ENCODE data around the gene OLR1. TPM values are rescaled to one million over a fixed set of nuclear protein-coding genes. Genes with fewer than 3 reads are reported as not detected.
A peak's percentile ranks its signal among the peaks of the same experiment; 100 is the strongest.
"Not testable (repeated sequence)": the region's sequence is repeated elsewhere in the genome, so short reads cannot be mapped to it uniquely, and the experiment has no call there.

OLR1 gene
- total and polyA plus RNA-seq, 4 donors, result 4.4 to 9.3 (median 8.4) TPM; not detected in 1

- ATAC-seq (ENCODE audit: low FRiP score); H3K4me1 ChIP-seq (ENCODE audit: control insufficient read depth in 1 of 2, insufficient read depth in 2 of 2, low read length in 2 of 2); H3K9me3 ChIP-seq (ENCODE audit: control insufficient read depth, low read length); H3K27me3 ChIP-seq (ENCODE audit: control insufficient read depth in 1 of 2, insufficient read depth in 2 of 2, low read length in 1 of 2); H3K27ac ChIP-seq (ENCODE audit: low read depth in 1 of 2, low read length in 2 of 2); intact Hi-C loops (cut with DNase I); H3K36me3 ChIP-seq (ENCODE audit: control insufficient read depth in 1 of 2, insufficient read depth in 2 of 2, low read length in 1 of 2); H3K4me3 ChIP-seq (ENCODE audit: low read length in 2 of 2); DNase-seq: not testable (repeated sequence)
- 85% methylated on average over 2 of the region's 2 CpGs for WGBS, 2 donors
These were observed 32.6 kb upstream of the OLR1 start for GRCh38 chr12:10204495-10204894.

- H3K9me3 ChIP-seq (ENCODE audit: control insufficient read depth, low read length), result no peaks in the 10 kb centered on the region
- H3K36me3 ChIP-seq (ENCODE audit: control insufficient read depth in 1 of 2, insufficient read depth in 2 of 2, low read length in 1 of 2), result no peaks in the 10 kb centered on the region
- DNase-seq (no peak), ATAC-seq (ENCODE audit: low FRiP score) (no peak)
- no peaks in the 10 kb centered on the region for H3K27me3 ChIP-seq (ENCODE audit: control insufficient read depth in 1 of 2, insufficient read depth in 2 of 2, low read length in 1 of 2)
- H3K4me1 ChIP-seq (ENCODE audit: control insufficient read depth in 1 of 2, insufficient read depth in 2 of 2, low read length in 2 of 2), result no peaks in the 10 kb centered on the region
- 81 to 90% methylated on average over 5 of the region's 5 CpGs for whole genome bisulfite sequencing, 2 donors
- intact Hi-C loops (cut with DNase I), result no loop called here
- H3K27ac ChIP-seq (ENCODE audit: low read depth in 1 of 2, low read length in 2 of 2), result no peak overlapping the region
- H3K4me3 ChIP-seq (ENCODE audit: low read length in 2 of 2), result no peak overlapping the region
These were observed 25.9 kb upstream of the OLR1 start for GRCh38 chr12:10197879-10198278.

GRCh38 chr12:10196210-10196609 is 24.3 kb upstream of the OLR1 start:
- intact Hi-C loops (cut with DNase I), result no loop called here
- H3K27ac ChIP-seq (ENCODE audit: low read depth in 1 of 2, low read length in 2 of 2), result no peak overlapping the region
- no peaks in the 10 kb centered on the region for H3K27me3 ChIP-seq (ENCODE audit: control insufficient read depth in 1 of 2, insufficient read depth in 2 of 2, low read length in 1 of 2)
- H3K4me3 ChIP-seq (ENCODE audit: low read length in 2 of 2), result no peak overlapping the region
- H3K9me3 ChIP-seq (ENCODE audit: control insufficient read depth, low read length), result no peaks in the 10 kb centered on the region
- ATAC-seq (ENCODE audit: low FRiP score) (no peak), DNase-seq (no peak)
- no peaks in the 10 kb centered on the region for H3K36me3 ChIP-seq (ENCODE audit: control insufficient read depth in 1 of 2, insufficient read depth in 2 of 2, low read length in 1 of 2)
- H3K4me1 ChIP-seq (ENCODE audit: control insufficient read depth in 1 of 2, insufficient read depth in 2 of 2, low read length in 2 of 2), result no peaks in the 10 kb centered on the region
- 81 to 83% methylated on average over 10 of the region's 10 CpGs for WGBS, 2 donors

- WGBS, 2 donors, result 80 to 85% methylated on average over 3 of the region's 3 CpGs
- Histone ChIP-seq H3K36me3 (ENCODE audit: control insufficient read depth in 1 of 2, insufficient read depth in 2 of 2, low read length in 1 of 2) (no peaks in the 10 kb centered on the region), H3K4me3 (ENCODE audit: low read length in 2 of 2) (no peak overlapping the region), H3K27ac (ENCODE audit: low read depth in 1 of 2, low read length in 2 of 2) (no peak overlapping the region), H3K9me3 (ENCODE audit: control insufficient read depth, low read length) (no peaks in the 10 kb centered on the region), H3K27me3 (ENCODE audit: control insufficient read depth in 1 of 2, insufficient read depth in 2 of 2, low read length in 1 of 2) (no peaks in the 10 kb centered on the region), H3K4me1 (ENCODE audit: control insufficient read depth in 1 of 2, insufficient read depth in 2 of 2, low read length in 2 of 2) (no peaks in the 10 kb centered on the region)
- intact Hi-C loops (cut with DNase I), result no loop called here
- DNase-seq (no peak), ATAC-seq (ENCODE audit: low FRiP score) (no peak)
These were observed 22.3 kb upstream of the OLR1 start for GRCh38 chr12:10194160-10194670.

GRCh38 chr12:10191865-10192264 is 19.9 kb upstream of the OLR1 start:
- no peak for DNase-seq
- Histone ChIP-seq H3K36me3 (ENCODE audit: control insufficient read depth in 1 of 2, insufficient read depth in 2 of 2, low read length in 1 of 2) (no peaks in the 10 kb centered on the region), H3K9me3 (ENCODE audit: control insufficient read depth, low read length) (no peaks in the 10 kb centered on the region), H3K27ac (ENCODE audit: low read depth in 1 of 2, low read length in 2 of 2) (no peak overlapping the region), H3K4me1 (ENCODE audit: control insufficient read depth in 1 of 2, insufficient read depth in 2 of 2, low read length in 2 of 2) (no peaks in the 10 kb centered on the region), H3K27me3 (ENCODE audit: control insufficient read depth in 1 of 2, insufficient read depth in 2 of 2, low read length in 1 of 2) (no peaks in the 10 kb centered on the region), H3K4me3 (ENCODE audit: low read length in 2 of 2) (no peak overlapping the region)
- WGBS, 2 donors, result 36 to 37% methylated on average over 2 of the region's 2 CpGs
- no peak for ATAC-seq (ENCODE audit: low FRiP score)
- intact Hi-C loops (cut with DNase I), result loop anchor here in 1 of 2 donors (2.0 kb wide), 1 partner anchor 39 kb away; no protein-coding TSS in a partner anchor

- no peak overlapping the region for H3K4me3 ChIP-seq (ENCODE audit: low read length in 2 of 2)
- no peak overlapping the region for H3K27ac ChIP-seq (ENCODE audit: low read depth in 1 of 2, low read length in 2 of 2)
- DNase-seq (peak in 1 of 2 donors; percentile 69), ATAC-seq (ENCODE audit: low FRiP score) (peak; percentile 92)
- WGBS, 2 donors, result 40 to 41% methylated on average over 13 of the region's 13 CpGs
- H3K27me3 ChIP-seq (ENCODE audit: control insufficient read depth in 1 of 2, insufficient read depth in 2 of 2, low read length in 1 of 2), result no peaks in the 10 kb centered on the region
- no peaks in the 10 kb centered on the region for H3K9me3 ChIP-seq (ENCODE audit: control insufficient read depth, low read length)
- intact Hi-C loops (cut with DNase I), result loop anchor here in 1 of 2 donors (2.0 kb wide), 1 partner anchor 38 kb away; no protein-coding TSS in a partner anchor
- no peaks in the 10 kb centered on the region for H3K36me3 ChIP-seq (ENCODE audit: control insufficient read depth in 1 of 2, insufficient read depth in 2 of 2, low read length in 1 of 2)
- no peaks in the 10 kb centered on the region for H3K4me1 ChIP-seq (ENCODE audit: control insufficient read depth in 1 of 2, insufficient read depth in 2 of 2, low read length in 2 of 2)
These were observed 18.8 kb upstream of the OLR1 start for GRCh38 chr12:10190558-10191388.

GRCh38 chr12:10189653-10190052 is 17.7 kb upstream of the OLR1 start:
- 45 to 48% methylated on average over 5 of the region's 5 CpGs for WGBS, 2 donors
- Histone ChIP-seq H3K9me3 (ENCODE audit: control insufficient read depth, low read length) (no peaks in the 10 kb centered on the region), H3K27me3 (ENCODE audit: control insufficient read depth in 1 of 2, insufficient read depth in 2 of 2, low read length in 1 of 2) (no peaks in the 10 kb centered on the region), H3K4me1 (ENCODE audit: control insufficient read depth in 1 of 2, insufficient read depth in 2 of 2, low read length in 2 of 2) (no peaks in the 10 kb centered on the region), H3K36me3 (ENCODE audit: control insufficient read depth in 1 of 2, insufficient read depth in 2 of 2, low read length in 1 of 2) (no peaks in the 10 kb centered on the region), H3K4me3 (ENCODE audit: low read length in 2 of 2) (no peak overlapping the region), H3K27ac (ENCODE audit: low read depth in 1 of 2, low read length in 2 of 2) (no peak overlapping the region)
- intact Hi-C loops (cut with DNase I), result loop anchor here (2.0 to 5.0 kb wide), 2 partner anchors 37 kb away; no protein-coding TSS in a partner anchor
- ATAC-seq (ENCODE audit: low FRiP score) (no peak), DNase-seq (no peak)

GRCh38 chr12:10186958-10187357 is 15.0 kb upstream of the OLR1 start:
- intact Hi-C loops (cut with DNase I), result loop anchor here in 1 of 2 donors (5.0 kb wide), 1 partner anchor 35 kb away; no protein-coding TSS in a partner anchor
- not testable (repeated sequence) for DNase-seq; H3K27me3 ChIP-seq (ENCODE audit: control insufficient read depth in 1 of 2, insufficient read depth in 2 of 2, low read length in 1 of 2); ATAC-seq (ENCODE audit: low FRiP score); H3K4me3 ChIP-seq (ENCODE audit: low read length in 2 of 2); H3K36me3 ChIP-seq (ENCODE audit: control insufficient read depth in 1 of 2, insufficient read depth in 2 of 2, low read length in 1 of 2); H3K27ac ChIP-seq (ENCODE audit: low read depth in 1 of 2, low read length in 2 of 2); H3K4me1 ChIP-seq (ENCODE audit: control insufficient read depth in 1 of 2, insufficient read depth in 2 of 2, low read length in 2 of 2); H3K9me3 ChIP-seq (ENCODE audit: control insufficient read depth, low read length)
- WGBS, 2 donors, result 81 to 83% methylated on average over 6 of the region's 6 CpGs

- H3K9me3 ChIP-seq (ENCODE audit: control insufficient read depth, low read length), result no peaks in the 10 kb centered on the region
- WGBS, 2 donors, result 61 to 63% methylated on average over 11 of the region's 11 CpGs
- H3K27ac ChIP-seq (ENCODE audit: low read depth in 1 of 2, low read length in 2 of 2), result no peak overlapping the region
- ATAC-seq (ENCODE audit: low FRiP score), result peak; percentile 34
- H3K4me3 ChIP-seq (ENCODE audit: low read length in 2 of 2), result no peak overlapping the region
- H3K27me3 ChIP-seq (ENCODE audit: control insufficient read depth in 1 of 2, insufficient read depth in 2 of 2, low read length in 1 of 2), result no peaks in the 10 kb centered on the region
- DNase-seq, result peak in 1 of 2 donors; percentile 87
- no peaks in the 10 kb centered on the region for H3K4me1 ChIP-seq (ENCODE audit: control insufficient read depth in 1 of 2, insufficient read depth in 2 of 2, low read length in 2 of 2)
- no peaks in the 10 kb centered on the region for H3K36me3 ChIP-seq (ENCODE audit: control insufficient read depth in 1 of 2, insufficient read depth in 2 of 2, low read length in 1 of 2)
- intact Hi-C loops (cut with DNase I), result loop anchor here in 1 of 2 donors (5.0 kb wide), 1 partner anchor 34 kb away; no protein-coding TSS in a partner anchor
These were observed 14.4 kb upstream of the OLR1 start for GRCh38 chr12:10186299-10186698.

Data from aorta (tissue), 5 donors.